Measurements from ENCODE around the gene OGFOD2.

DNA sequence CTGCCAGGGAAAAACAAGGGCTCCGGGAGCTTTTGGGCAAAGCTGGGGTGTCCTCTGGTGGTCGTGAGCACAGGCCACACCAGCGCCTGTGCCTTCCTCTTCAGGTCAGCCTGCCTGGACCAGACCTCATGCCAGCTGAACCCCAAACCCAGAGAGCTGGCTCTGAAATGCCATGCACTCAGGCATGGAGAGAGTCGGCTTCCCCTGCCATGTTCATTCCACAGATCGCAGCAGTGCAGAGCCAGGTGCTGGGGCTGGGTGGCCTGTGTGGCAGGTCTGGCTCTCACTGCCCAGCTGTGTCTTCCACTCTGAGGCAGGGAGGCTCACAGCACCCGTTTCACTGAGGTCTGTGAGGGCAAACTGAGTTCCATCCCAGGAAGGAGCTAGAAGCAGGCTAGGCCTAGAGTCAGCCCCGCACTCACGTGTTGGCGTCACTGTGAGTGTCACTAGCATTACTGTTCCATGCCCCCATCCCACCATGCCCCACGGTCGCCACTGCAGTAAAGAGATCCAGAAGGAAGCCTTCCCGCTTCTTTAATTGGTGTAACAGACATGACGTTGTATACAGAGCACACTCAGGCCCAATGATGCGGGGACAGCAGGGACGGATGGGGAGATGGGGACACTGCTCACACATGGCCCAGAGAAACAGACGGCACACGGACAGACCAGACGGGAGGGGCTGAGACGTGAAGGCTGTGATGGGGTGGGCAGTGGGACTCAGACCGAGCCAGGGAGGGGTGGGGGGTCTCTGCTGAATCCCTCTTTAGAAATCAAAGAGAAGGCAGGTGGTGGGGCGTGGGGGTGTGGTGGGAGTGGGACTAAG lies 8.1 kb downstream of the OGFOD2 start:
- TF ChIP-seq, protein P1, sequence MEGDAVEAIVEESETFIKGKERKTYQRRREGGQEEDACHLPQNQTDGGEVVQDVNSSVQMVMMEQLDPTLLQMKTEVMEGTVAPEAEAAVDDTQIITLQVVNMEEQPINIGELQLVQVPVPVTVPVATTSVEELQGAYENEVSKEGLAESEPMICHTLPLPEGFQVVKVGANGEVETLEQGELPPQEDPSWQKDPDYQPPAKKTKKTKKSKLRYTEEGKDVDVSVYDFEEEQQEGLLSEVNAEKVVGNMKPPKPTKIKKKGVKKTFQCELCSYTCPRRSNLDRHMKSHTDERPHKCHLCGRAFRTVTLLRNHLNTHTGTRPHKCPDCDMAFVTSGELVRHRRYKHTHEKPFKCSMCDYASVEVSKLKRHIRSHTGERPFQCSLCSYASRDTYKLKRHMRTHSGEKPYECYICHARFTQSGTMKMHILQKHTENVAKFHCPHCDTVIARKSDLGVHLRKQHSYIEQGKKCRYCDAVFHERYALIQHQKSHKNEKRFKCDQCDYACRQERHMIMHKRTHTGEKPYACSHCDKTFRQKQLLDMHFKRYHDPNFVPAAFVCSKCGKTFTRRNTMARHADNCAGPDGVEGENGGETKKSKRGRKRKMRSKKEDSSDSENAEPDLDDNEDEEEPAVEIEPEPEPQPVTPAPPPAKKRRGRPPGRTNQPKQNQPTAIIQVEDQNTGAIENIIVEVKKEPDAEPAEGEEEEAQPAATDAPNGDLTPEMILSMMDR (conservative IDR thresholded peaks at IDR 0.05): no peak
- no peak for TF ChIP-seq ZFX (IDR thresholded peaks at IDR 0.05)
